Measurements from ENCODE around the gene TNIK. TPM values are rescaled to one million over a fixed set of nuclear protein-coding genes. Genes with fewer than 3 reads are reported as not detected.

Gene TNIK
- total and polyA plus RNA-seq, 2 experiments from 2014 or later: 14.6 to 34.3 TPM

- no peak for DNase-seq (ENCODE audit: low spot score)
- H3K27me3 Mint-ChIP-seq (ENCODE audit: insufficient read depth, low read depth, poor library complexity): peaks cover 2% of the 10 kb centered on the region
Observed at GRCh38 chr3:171227828-171228227, 232.4 kb downstream of the TNIK start.

DNA sequence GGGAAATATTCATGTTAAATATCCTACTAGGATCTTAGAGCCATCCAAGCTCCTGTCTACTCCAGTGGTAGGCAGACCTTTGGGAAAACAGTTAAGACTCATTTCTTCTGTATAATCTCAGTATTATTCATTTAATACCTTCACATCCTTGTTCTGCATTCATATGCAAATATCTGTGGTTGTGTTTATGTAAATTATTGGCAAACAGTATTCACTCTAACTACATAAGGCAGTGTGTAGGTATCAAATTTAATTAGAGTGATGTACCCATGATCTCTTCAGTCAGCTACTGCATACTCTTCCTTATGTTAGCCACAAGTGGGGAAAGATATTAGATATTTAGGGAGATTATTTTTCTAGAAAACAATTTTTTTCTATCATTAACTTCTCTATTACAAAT, 232.8 kb downstream of the TNIK start:
- no peaks in the 10 kb centered on the region for H3K4me1 ChIP-seq (ENCODE audit: insufficient read depth)
- H3K27me3 Mint-ChIP-seq (ENCODE audit: insufficient read depth, low read depth, poor library complexity): peaks cover 2% of the 10 kb centered on the region
- peaks cover 14% of the 10 kb centered on the region for H3K4me1 Mint-ChIP-seq
- no peaks in the 10 kb centered on the region for H3K9me2 ChIP-seq (ENCODE audit: insufficient read depth)
- no peaks in the 10 kb centered on the region; the same call in 1 of the 2 replicates for H3K79me2 ChIP-seq (replicated peaks; ENCODE audit: insufficient read depth)
- peaks cover 2% of the 10 kb centered on the region; the same call in 1 of the 3 replicates for H3K9me3 Mint-ChIP-seq
- H3K27ac ChIP-seq (ENCODE audit: low read depth): no peak overlapping the region
- H2AFZ ChIP-seq: no peak overlapping the region
- TF ChIP-seq STAT1 (IDR thresholded peaks at IDR 0.05; ENCODE audit: unreplicated experiment): no peak
- TF ChIP-seq CREB1 (CRISPR knock-in tag; IDR thresholded peaks at IDR 0.05; ENCODE audit: low read depth): no peak
- TF ChIP-seq, protein P1, sequence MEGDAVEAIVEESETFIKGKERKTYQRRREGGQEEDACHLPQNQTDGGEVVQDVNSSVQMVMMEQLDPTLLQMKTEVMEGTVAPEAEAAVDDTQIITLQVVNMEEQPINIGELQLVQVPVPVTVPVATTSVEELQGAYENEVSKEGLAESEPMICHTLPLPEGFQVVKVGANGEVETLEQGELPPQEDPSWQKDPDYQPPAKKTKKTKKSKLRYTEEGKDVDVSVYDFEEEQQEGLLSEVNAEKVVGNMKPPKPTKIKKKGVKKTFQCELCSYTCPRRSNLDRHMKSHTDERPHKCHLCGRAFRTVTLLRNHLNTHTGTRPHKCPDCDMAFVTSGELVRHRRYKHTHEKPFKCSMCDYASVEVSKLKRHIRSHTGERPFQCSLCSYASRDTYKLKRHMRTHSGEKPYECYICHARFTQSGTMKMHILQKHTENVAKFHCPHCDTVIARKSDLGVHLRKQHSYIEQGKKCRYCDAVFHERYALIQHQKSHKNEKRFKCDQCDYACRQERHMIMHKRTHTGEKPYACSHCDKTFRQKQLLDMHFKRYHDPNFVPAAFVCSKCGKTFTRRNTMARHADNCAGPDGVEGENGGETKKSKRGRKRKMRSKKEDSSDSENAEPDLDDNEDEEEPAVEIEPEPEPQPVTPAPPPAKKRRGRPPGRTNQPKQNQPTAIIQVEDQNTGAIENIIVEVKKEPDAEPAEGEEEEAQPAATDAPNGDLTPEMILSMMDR (conservative IDR thresholded peaks at IDR 0.05; ENCODE audit: low read depth in 2 of 2): no peak
- TF ChIP-seq, protein P2, sequence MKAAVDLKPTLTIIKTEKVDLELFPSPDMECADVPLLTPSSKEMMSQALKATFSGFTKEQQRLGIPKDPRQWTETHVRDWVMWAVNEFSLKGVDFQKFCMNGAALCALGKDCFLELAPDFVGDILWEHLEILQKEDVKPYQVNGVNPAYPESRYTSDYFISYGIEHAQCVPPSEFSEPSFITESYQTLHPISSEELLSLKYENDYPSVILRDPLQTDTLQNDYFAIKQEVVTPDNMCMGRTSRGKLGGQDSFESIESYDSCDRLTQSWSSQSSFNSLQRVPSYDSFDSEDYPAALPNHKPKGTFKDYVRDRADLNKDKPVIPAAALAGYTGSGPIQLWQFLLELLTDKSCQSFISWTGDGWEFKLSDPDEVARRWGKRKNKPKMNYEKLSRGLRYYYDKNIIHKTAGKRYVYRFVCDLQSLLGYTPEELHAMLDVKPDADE (IDR thresholded peaks at IDR 0.05): no peak
- TF ChIP-seq NANOG (IDR thresholded peaks at IDR 0.05; ENCODE audit: borderline replicate concordance): no peak
- no peak for TF ChIP-seq POLR2AphosphoS5 (IDR thresholded peaks at IDR 0.05; ENCODE audit: low read depth)
- no peak for TF ChIP-seq EZH2phosphoT487 (IDR thresholded peaks at IDR 0.05; ENCODE audit: unreplicated experiment)
- no peak for TF ChIP-seq ZNF331 (CRISPR knock-in tag; IDR thresholded peaks at IDR 0.05; ENCODE audit: low read depth)
- no peak for TF ChIP-seq JUNB (IDR thresholded peaks at IDR 0.05; ENCODE audit: unreplicated experiment)
- H3K36me3 Mint-ChIP-seq (ENCODE audit: low read depth): peaks cover 13% of the 10 kb centered on the region; the same call in 2 of the 3 replicates
- DNase-seq (ENCODE audit: low spot score) (no peak), ATAC-seq (no peak)
- no peaks in the 10 kb centered on the region for H3F3A ChIP-seq (replicated peaks; ENCODE audit: low read depth)
- no peak overlapping the region for H3K4me2 ChIP-seq
- H3K27ac Mint-ChIP-seq: no peak overlapping the region
- H3K4me3 Mint-ChIP-seq: no peak overlapping the region
- H3K36me3 ChIP-seq (ENCODE audit: insufficient read depth): no peaks in the 10 kb centered on the region
- H3K4me3 ChIP-seq: no peak overlapping the region
- no peaks in the 10 kb centered on the region for H4K20me1 ChIP-seq (replicated peaks; ENCODE audit: insufficient read depth)
- H3K27me3 ChIP-seq (ENCODE audit: insufficient read depth): no peaks in the 10 kb centered on the region

More at GRCh38 chr3:171227828-171228227, 232.4 kb downstream of the TNIK start:
- H3K27ac ChIP-seq (ENCODE audit: low read depth): no peak overlapping the region
- no peaks in the 10 kb centered on the region; the same call in 1 of the 2 replicates for H3K79me2 ChIP-seq (replicated peaks; ENCODE audit: insufficient read depth)
- H3F3A ChIP-seq (replicated peaks; ENCODE audit: low read depth): no peaks in the 10 kb centered on the region
- H3K4me1 ChIP-seq (ENCODE audit: insufficient read depth): peaks cover under 1% of the 10 kb centered on the region; the same call in 1 of the 2 replicates
- peaks cover 16% of the 10 kb centered on the region for H3K4me1 Mint-ChIP-seq
- no peak for ATAC-seq
- H3K9me2 ChIP-seq (ENCODE audit: insufficient read depth): no peaks in the 10 kb centered on the region
- H3K4me3 ChIP-seq: no peak overlapping the region
- TF ChIP-seq JUNB (IDR thresholded peaks at IDR 0.05; ENCODE audit: unreplicated experiment) (no peak), CREB1 (CRISPR knock-in tag; IDR thresholded peaks at IDR 0.05; ENCODE audit: low read depth) (no peak), ZNF114 (CRISPR knock-in tag; IDR thresholded peaks at IDR 0.05) (no peak), NANOG (IDR thresholded peaks at IDR 0.05; ENCODE audit: borderline replicate concordance) (no peak), EZH2phosphoT487 (IDR thresholded peaks at IDR 0.05; ENCODE audit: unreplicated experiment) (no peak)
- TF ChIP-seq, protein P1 (conservative IDR thresholded peaks at IDR 0.05; ENCODE audit: low read depth in 2 of 2): no peak
- TF ChIP-seq, protein P2 (IDR thresholded peaks at IDR 0.05): no peak
- no peak overlapping the region for H3K4me2 ChIP-seq
- no peaks in the 10 kb centered on the region for H3K36me3 ChIP-seq (ENCODE audit: insufficient read depth)
- no peak overlapping the region for H3K4me3 Mint-ChIP-seq
- H2AFZ ChIP-seq: no peak overlapping the region
- no peak overlapping the region for H3K27ac Mint-ChIP-seq
- H3K36me3 Mint-ChIP-seq (ENCODE audit: low read depth): peaks cover 13% of the 10 kb centered on the region; the same call in 2 of the 3 replicates
- no peaks in the 10 kb centered on the region for H4K20me1 ChIP-seq (replicated peaks; ENCODE audit: insufficient read depth)
- peaks cover 2% of the 10 kb centered on the region; the same call in 1 of the 3 replicates for H3K9me3 Mint-ChIP-seq
- no peaks in the 10 kb centered on the region for H3K27me3 ChIP-seq (ENCODE audit: insufficient read depth)
